GM11168 (cell line): Measurements from ENCODE around the gene PROK2.

Source experiments
- in situ Hi-C: fragments of 300-500 bp; cut with MboI; formaldehyde crosslinking; loops from one replicate; pipeline ENCODE4 v1.12.0; 2022; ENCODE audit warnings: low sequenced_read_pairs; ENCODE audit not compliant: unreplicated experiment

PROK2 gene

GRCh38 chr3:71787851-71788405 is 3.0 kb upstream of the PROK2 start:
- in situ Hi-C loops, result no loop called here

- in situ Hi-C loops, result no loop called here
These were observed 1.6 kb upstream of the PROK2 start for GRCh38 chr3:71786551-71786950.

- in situ Hi-C loops, result no loop called here
These were observed 1.2 kb upstream of the PROK2 start for GRCh38 chr3:71786217-71786549.

GRCh38 chr3:71785532-71786216 is 726 bp upstream of the PROK2 start:
- in situ Hi-C loops, result no loop called here

DNA sequence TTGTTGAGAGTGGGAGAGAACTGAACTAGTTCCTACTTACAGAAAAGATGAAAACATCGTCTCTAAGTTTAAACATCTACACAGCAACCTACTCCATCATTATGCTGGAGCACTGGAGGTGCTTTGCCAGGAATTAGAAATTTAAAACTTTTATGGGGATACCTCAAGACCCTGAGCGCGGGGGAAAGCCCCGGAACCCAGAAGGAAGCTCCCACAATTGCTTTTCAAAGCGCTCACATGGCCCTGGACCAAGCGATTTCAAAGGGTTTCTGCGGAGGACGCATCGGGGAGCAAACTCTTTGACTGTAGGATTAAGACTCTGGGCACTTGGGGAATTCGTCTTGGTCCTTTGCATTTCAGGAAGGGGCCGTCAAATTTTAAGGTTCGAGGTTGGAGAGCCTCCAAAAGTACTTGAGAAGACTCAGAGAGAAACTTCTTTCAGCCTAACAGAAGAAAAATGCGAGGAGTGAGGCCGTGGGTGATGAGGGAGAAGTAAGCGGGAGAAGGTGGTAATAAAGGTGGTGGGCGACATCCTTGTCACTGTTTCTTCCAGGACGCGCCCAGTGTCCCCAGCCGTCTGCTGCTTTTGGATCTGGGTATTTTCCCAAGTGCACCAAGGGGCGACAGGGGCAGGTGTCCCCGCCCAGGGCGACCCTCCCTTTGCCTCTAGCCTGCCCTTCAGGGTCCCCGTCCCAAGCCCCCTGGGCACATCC is 591 bp downstream of the PROK2 start:
- in situ Hi-C loops, result no loop called here

DNA sequence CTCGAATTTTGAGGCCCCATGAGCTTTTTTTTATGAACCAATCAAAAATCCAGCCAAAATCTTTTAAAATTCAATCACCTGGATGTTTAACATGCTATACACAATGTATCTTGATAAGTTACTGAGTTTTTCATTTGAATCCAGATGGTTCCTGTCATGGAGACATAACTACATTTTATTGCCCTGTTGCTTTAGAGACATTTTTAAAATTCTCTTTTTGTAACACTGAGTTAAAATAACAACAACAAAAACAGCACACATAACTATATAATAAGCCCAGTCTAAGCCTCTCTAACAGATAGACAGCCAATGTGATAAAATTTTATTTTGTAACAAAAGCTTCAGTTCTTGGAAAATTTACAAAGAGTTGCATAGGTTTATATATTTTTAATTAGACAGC is 1.8 kb downstream of the PROK2 start:
- in situ Hi-C loops, result no loop called here

DNA sequence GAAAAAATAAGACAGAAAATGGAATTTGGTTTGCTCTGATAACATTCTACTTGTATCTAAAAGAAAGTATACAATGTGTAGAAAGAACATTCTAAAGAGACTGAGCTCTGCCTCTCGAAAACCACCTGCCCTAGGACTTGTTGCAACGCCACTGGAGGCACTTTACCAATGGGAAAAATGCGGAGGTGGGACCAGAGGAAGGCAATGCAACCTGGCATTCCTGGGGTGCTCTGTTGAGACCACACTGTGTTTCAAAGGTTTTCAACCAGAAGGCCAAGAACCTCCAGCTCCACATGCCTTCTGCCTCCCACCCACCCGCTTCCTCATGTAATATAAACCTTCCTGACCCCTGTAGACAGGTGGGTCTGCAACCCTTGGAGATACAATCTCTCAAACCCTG is 4.5 kb downstream of the PROK2 start:
- in situ Hi-C loops, result no loop called here

DNA sequence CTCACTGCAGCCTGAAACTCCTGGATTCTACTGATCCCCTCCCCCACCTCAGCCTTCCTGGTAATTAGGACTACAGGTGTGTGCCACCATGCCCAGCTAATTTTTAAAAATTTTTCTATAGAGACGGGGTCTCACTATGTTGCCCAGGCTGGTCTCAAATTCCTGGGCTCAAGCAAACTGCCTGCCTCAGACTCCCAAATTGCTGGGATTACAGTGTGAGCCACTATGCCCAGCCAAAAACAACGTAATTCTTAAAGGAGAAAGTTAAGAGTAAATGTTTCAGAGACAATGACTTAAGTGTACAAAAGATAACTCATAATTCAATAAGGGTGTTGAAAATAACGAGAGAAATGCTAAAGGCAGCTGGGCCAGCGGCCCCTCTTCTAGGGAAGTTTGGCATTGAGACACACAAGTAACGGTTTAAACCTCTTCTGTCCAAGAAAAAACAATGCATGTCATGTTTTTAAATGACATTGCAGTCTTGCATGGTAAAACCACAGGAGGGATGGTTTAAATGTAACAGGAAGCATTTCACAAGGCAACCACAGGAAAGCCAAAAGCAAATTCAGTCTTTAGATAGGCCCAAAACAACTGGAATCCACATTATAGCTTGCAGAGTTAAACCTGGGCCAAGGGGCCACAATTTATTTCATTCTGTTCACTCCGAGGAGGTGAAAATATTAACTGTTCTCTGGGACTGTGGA is 5.1 kb downstream of the PROK2 start:
- in situ Hi-C loops, result no loop called here

- in situ Hi-C loops, result no loop called here
These were observed 6.6 kb downstream of the PROK2 start for GRCh38 chr3:71778353-71778752.

DNA sequence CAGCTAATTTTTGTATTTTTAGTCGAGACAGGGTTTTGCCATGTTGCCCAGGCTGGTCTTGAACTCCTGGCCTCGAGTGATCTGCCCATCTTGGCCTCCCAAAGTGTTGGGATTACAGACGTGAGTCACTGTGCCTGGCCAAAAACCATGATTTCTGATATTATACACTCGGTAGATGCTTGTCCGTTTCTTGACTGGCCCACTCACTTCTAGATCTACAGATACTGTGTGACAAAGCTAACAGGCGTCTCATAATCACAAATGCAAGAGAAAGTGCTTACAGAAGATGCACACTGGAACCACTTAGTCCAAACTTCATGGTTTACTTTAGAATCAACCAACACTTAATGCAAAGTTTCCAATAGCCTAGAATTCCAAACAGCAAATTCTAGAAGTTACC is 8.4 kb downstream of the PROK2 start:
- in situ Hi-C loops, result no loop called here

DNA sequence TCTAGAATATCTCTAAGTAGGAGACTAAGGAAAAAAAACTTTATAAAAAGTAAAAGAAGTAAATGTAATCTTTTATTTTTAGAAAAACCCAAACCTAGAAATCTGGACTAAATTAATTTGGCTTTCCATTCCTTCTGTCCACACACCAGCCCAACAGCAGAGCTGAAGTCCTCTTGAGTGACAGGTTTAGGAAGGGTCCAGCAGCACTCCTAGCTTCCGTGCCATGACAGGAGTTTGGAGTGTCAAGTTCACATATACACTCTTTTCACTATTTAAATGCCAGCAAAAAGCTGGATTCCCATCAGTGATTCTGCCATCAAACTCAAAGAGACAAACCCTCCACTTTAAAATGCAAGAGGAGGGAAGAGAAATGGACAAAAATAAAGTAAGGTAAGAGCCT is 13.1 kb downstream of the PROK2 start:
- in situ Hi-C loops, result no loop called here

DNA sequence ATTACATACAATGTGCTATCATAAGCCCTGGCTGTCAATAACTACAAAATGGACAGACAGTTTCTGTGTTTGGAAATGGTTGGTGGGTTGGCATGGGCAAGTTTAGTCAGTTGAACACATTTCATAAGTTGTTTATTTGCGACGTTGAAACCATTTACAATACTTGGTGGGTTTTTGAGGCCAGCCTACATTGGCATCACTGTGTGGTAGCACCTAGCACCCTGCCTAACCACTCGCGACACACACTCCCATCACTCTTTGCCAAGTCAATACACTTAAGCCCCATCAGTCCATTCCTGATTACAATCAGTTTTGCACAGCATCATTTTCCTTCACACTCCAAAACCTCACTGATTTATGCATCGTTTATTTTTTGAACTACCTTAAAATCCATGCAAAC is 13.8 kb downstream of the PROK2 start:
- in situ Hi-C loops, result no loop called here

GRCh38 chr3:71763426-71763825 is 21.5 kb downstream of the PROK2 start:
- in situ Hi-C loops, result no loop called here

DNA sequence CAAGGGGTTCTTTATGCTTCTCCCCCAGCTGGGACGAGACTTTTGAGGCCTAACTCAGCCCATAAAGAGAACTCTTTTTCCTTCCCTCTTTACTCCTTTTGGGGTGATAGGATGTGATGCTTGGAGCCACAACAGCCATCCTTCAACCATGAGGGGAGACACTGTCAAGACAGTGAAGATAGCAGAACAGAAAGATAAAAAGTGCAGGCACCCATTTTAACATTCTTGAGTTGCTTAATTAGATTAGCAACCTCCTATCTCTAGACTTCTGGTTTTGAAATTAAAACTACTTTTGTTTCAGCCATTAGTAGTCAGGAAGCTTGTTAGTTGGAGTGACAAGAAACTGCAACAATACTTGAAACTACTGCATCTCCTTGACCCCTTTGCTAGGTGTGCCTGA is 24.8 kb downstream of the PROK2 start:
- in situ Hi-C loops, result no loop called here

DNA sequence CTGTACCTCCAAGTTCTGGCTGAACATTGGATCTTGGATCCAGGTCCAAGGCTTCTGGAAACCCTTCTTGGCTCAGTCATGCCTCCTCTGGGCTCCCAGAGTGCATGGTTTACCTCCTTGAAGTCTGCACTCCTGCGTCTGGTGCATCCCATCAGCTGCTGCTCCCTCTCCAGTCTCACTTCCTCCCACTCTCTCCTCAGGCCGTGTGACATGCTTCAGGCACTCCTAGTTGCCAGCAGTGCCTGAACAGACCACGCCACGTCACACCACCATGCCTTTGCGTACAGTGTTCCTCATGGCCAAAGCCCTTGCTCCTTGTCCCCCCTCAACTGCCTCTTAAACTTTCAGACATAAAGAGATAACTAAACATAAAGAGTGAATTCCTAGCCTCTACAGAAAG is 25.5 kb downstream of the PROK2 start:
- in situ Hi-C loops, result no loop called here

GRCh38 chr3:71758091-71758490 is 26.9 kb downstream of the PROK2 start:
- in situ Hi-C loops, result no loop called here

- in situ Hi-C loops, result no loop called here
These were observed 30.2 kb downstream of the PROK2 start for GRCh38 chr3:71754610-71755253.

DNA sequence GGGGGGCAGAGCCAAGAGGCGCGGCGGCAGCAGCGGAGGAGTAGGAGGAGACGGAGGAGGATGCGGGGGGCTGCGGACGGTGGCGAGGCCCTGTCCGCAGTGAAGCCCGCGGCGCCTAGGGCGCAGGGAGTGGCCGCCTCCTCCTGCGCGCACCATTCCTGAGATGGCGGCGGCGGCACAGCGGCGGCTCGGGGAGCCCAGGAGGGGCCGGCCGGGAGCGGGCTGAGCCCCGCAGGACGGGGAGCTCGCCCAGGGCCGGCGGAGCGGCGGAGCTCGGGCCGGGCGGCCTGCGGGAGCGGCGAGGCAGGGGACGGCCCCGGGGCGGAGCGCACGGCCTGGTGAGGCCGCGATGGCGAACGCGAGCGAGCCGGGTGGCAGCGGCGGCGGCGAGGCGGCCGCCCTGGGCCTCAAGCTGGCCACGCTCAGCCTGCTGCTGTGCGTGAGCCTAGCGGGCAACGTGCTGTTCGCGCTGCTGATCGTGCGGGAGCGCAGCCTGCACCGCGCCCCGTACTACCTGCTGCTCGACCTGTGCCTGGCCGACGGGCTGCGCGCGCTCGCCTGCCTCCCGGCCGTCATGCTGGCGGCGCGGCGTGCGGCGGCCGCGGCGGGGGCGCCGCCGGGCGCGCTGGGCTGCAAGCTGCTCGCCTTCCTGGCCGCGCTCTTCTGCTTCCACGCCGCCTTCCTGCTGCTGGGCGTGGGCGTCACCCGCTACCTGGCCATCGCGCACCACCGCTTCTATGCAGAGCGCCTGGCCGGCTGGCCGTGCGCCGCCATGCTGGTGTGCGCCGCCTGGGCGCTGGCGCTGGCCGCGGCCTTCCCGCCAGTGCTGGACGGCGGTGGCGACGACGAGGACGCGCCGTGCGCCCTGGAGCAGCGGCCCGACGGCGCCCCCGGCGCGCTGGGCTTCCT is 31.0 kb downstream of the PROK2 start, which contains the start of gene GPR27:
TSS of gene GPR27 (plus strand) at position 155 of the 909 bp plus-strand sequence. CDS start at position 350, 195 bp downstream.
- in situ Hi-C loops, result no loop called here

DNA sequence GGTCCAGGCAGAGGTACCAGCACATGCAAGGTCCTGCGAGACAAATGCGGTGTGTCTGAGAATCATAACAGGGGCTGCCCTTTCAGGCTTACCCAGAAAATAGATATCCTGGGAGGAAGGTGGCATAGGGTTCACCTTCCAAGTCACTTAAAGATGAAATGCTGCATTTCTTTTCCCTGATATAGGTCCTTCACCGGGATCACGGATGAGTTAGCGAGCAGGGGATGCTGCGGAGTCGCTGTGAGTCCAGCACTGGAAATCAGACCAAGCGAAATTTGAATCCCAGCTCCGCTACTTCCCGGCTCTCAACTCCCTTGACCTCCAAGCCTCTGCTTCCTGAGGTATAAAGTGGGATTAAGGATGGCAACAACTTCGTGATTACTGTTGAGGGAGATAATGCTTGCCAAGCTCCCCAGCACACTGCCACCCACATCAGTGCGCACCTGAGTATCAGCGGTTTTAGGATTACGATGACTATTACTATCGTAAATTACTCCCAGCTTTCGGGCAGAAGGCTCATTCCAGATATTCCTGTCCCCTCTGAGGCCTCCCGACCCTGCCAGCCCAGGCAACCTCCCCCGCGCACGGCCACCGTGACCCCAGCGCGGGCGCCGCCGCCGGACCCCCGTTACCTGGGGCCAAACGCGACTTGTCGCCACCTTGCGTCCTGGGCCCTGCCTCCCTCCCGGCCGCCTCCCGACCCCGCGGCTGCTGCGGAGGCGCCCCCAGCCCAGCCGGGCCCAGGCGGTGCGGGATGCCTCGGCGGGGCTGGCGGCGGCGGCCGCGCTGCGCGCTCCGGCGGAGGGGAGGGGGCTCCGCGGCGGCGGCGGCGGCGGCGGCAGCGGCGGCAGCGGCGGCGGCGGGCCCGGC is 31.9 kb downstream of the PROK2 start:
- in situ Hi-C loops, result no loop called here
